Testis (tissue), 2 donors: Measurements from ENCODE around the gene TPO.

Source experiments
- CTCF ChIP-seq, 3 experiments: fragments of 450-650 bp in 2 of 3; fragments of 200-600 bp in 1 of 3; sonication (generic) in 1 of 3; IDR thresholded peaks; one replicate each; pipeline ENCODE4 v1.5.1; 2016 to 2019; ENCODE audit warnings: antibody characterized with exemption in 3 of 3, mild to moderate bottlenecking in 2 of 3, moderate library complexity in 1 of 3
- POLR2A ChIP-seq: fragments of 450-650 bp; IDR thresholded peaks from one replicate; pipeline ENCODE4 v1.6.1; 2017; ENCODE audit warnings: antibody characterized with exemption, mild to moderate bottlenecking, moderate library complexity

GRCh38 chr2:1405124-1405523, 8.1 kb upstream of the TPO start:
- TF ChIP-seq CTCF (IDR thresholded peaks at IDR 0.05) (no peak), POLR2A (no peak)
